HCT116 (cell line): Measurements from ENCODE around the gene HPN. TPM values are rescaled to one million over a fixed set of nuclear protein-coding genes. Genes with fewer than 3 reads are reported as not detected.

Experiments
- ATAC-seq: fragments of 200-7000 bp; cut with Tn5 transposase; 2 replicates; pipeline ENCODE4 v1.9.1; 2020; ENCODE audit warnings: mild to moderate bottlenecking, moderate library complexity
- BruUV-seq: library from RNA; stranded (reverse); fragments of 400-500 nt; replicated peaks from 2 replicates; lab custom pipeline; 2021; lab: Mats Ljungman, UMichigan
- CTCF ChIA-PET: fragments of 300-600 bp; sonication (Branson Sonifier 250); formaldehyde crosslinking; loops from one replicate; lab custom pipeline; 2021; ENCODE audit warnings: antibody characterized with exemption; lab: Charles Lee
- POLR2A ChIA-PET: fragments of 300-600, 350-600 bp; sonication (Branson Sonifier 250); formaldehyde crosslinking; loops from one replicate; lab custom pipeline; 2021; ENCODE audit warnings: antibody characterized with exemption; lab: Charles Lee
- RAD21 ChIA-PET, 2 experiments: fragments of 300-600 bp; sonication (Branson Sonifier 250); formaldehyde crosslinking; loops; one replicate each; lab custom pipeline; 2023; ENCODE audit warnings: low total read pairs in 2 of 2; ENCODE audit not compliant: uncharacterized antibody in 2 of 2, unreplicated experiment in 2 of 2, low non-redundant PET in 1 of 2; lab: Charles Lee
- DNase-seq: peaks from one replicate; pipeline ENCODE4 v3.0.0-alpha.2; 2010; ENCODE audit warnings: low read depth, low spot score
- H2AFZ ChIP-seq: fragments of 200-600 bp; shearing (Covaris generic), sonication (generic); 2 replicates; pipeline ENCODE4 v1.6.1; 2017; ENCODE audit warnings: low read depth, mixed run types, mixed read lengths, antibody characterized with exemption, low read length; ENCODE audit not compliant: poor library complexity, severe bottlenecking
- H3K27ac ChIP-seq: 2 replicates; pipeline ENCODE4 v1.5.1; 2012; ENCODE audit warnings: low read depth, low read length
- H3K27me3 ChIP-seq: fragments of 200-600 bp; sonication (generic); 2 replicates; pipeline ENCODE4 v1.6.1; 2016; ENCODE audit warnings: mixed run types, low read length, mixed read lengths; ENCODE audit not compliant: insufficient read depth
- H3K36me3 ChIP-seq, 2 experiments: fragments of 200-500 bp in 1 of 2; fragments of 200-600 bp in 1 of 2; sonication (Bioruptor generic) in 1 of 2; sonication (generic) in 1 of 2; 2 replicates each; pipeline versions ENCODE4 v1.5.1 to v1.6.1; 2014 to 2016; ENCODE audit warnings: low read length in 2 of 2, inconsistent platforms in 1 of 2, mixed read lengths in 1 of 2, mixed run types in 1 of 2; ENCODE audit not compliant: insufficient read depth in 2 of 2, control insufficient read depth in 1 of 2
- H3K4me1 ChIP-seq, 2 experiments: fragments of 200-600 bp in 1 of 2; sonication (generic) in 1 of 2; 2 replicates each; pipeline versions ENCODE4 v1.5.1 to v1.6.1; 2012 to 2017; ENCODE audit warnings: low read length in 2 of 2, inconsistent platforms in 1 of 2, mild to moderate bottlenecking in 1 of 2, mixed read lengths in 1 of 2, mixed run types in 1 of 2, moderate library complexity in 1 of 2; ENCODE audit not compliant: insufficient read depth in 2 of 2, control insufficient read depth in 1 of 2
- H3K4me2 ChIP-seq: fragments of 200-600 bp; sonication (generic); 2 replicates; pipeline ENCODE4 v1.6.1; 2017; ENCODE audit warnings: mixed run types, low read length, mixed read lengths
- H3K4me3 ChIP-seq, 2 experiments: fragments of 200-600 bp in 1 of 2; sonication (generic) in 1 of 2; replicated peaks in 1 of 2; 2 replicates each; pipeline ENCODE4 v1.5.1; 2011 to 2016; ENCODE audit warnings: low read length in 2 of 2, control low read depth in 1 of 2, low read depth in 1 of 2, mild to moderate bottlenecking in 1 of 2, mixed read lengths in 1 of 2, mixed run types in 1 of 2
- H3K79me2 ChIP-seq: fragments of 200-600 bp; sonication (generic); 2 replicates; pipeline ENCODE4 v1.6.1; 2017; ENCODE audit warnings: mild to moderate bottlenecking, mixed run types, low read length, moderate library complexity, mixed read lengths; ENCODE audit not compliant: insufficient read depth
- H3K9ac ChIP-seq: fragments of 200-600 bp; sonication (generic); 2 replicates; pipeline ENCODE4 v1.6.1; 2016; ENCODE audit warnings: low read length, mixed read lengths
- H3K9me2 ChIP-seq: fragments of 200-600 bp; sonication (generic), shearing (Covaris generic); 2 replicates; pipeline ENCODE4 v1.6.1; 2017; ENCODE audit warnings: mixed run types, mild to moderate bottlenecking, moderate library complexity; ENCODE audit not compliant: insufficient read depth
- H3K9me3 ChIP-seq, 2 experiments: fragments of 200-500 bp in 1 of 2; fragments of 200-600 bp in 1 of 2; sonication (Bioruptor generic) in 1 of 2; sonication (generic) in 1 of 2; 2 replicates each; pipeline ENCODE4 v1.6.1; 2014 to 2017; ENCODE audit warnings: low read length in 2 of 2, mixed read lengths in 2 of 2, inconsistent platforms in 1 of 2, low read depth in 1 of 2, mild to moderate bottlenecking in 1 of 2, mixed run types in 1 of 2, moderate library complexity in 1 of 2; ENCODE audit not compliant: control insufficient read depth in 1 of 2, insufficient read depth in 1 of 2
- H4K20me1 ChIP-seq: fragments of 200-600 bp; sonication (generic), shearing (Covaris generic); 2 replicates; pipeline ENCODE4 v1.6.1; 2017; ENCODE audit warnings: mixed run types, mild to moderate bottlenecking, moderate library complexity; ENCODE audit not compliant: insufficient read depth
- CBX3 ChIP-seq: IDR thresholded peaks from 2 replicates; pipeline ENCODE4 v1.6.1; 2012; ENCODE audit warnings: low read depth
- CTCF ChIP-seq, 3 experiments: fragments of 200-600 bp in 1 of 3; sonication (generic) in 1 of 3; IDR thresholded peaks in 2 of 3; conservative IDR thresholded peaks in 1 of 3; 2 replicates each; pipeline ENCODE4 v1.5.1; 2012 to 2017; ENCODE audit warnings: low read depth in 2 of 3, low read length in 2 of 3, antibody characterized with exemption in 1 of 3, borderline replicate concordance in 1 of 3, control low read depth in 1 of 3, mild to moderate bottlenecking in 1 of 3, mixed read lengths in 1 of 3, mixed run types in 1 of 3, moderate library complexity in 1 of 3; ENCODE audit not compliant: insufficient read depth in 1 of 3
- EZH2phosphoT487 ChIP-seq: fragments of 200-600 bp; IDR thresholded peaks from 2 replicates; pipeline ENCODE4 v1.6.1; 2018; ENCODE audit warnings: antibody characterized with exemption, borderline replicate concordance
- FOSL1 ChIP-seq: IDR thresholded peaks from 2 replicates; pipeline ENCODE4 v1.6.1; 2012; ENCODE audit warnings: low read depth
- JUND ChIP-seq: IDR thresholded peaks from 2 replicates; pipeline ENCODE4 v1.6.1; 2012
- YY1 ChIP-seq: IDR thresholded peaks from 2 replicates; pipeline ENCODE4 v1.6.1; 2011; ENCODE audit warnings: low read length, low read depth, moderate library complexity, mild to moderate bottlenecking; ENCODE audit not compliant: insufficient replicate concordance; ENCODE audit errors: extremely low read depth
- intact Hi-C: fragments of 100-400 bp; cut with micrococcal nuclease; formaldehyde crosslinking; loops from 2 replicates; pipeline ENCODE4 v1.10.0; 2022
- total RNA-seq: library from RNA; stranded (reverse); gene quantifications from one replicate; pipeline ENCODE4 v1.2.1, GENCODE V29; 2021; ENCODE audit not compliant: unreplicated experiment
- TF ChIP-seq, protein P1 (sequence below): IDR thresholded peaks from 2 replicates; pipeline ENCODE4 v1.6.1; 2012

HPN gene
- total RNA-seq, 1 experiment from 2014 or later, result 0.32 TPM

DNA sequence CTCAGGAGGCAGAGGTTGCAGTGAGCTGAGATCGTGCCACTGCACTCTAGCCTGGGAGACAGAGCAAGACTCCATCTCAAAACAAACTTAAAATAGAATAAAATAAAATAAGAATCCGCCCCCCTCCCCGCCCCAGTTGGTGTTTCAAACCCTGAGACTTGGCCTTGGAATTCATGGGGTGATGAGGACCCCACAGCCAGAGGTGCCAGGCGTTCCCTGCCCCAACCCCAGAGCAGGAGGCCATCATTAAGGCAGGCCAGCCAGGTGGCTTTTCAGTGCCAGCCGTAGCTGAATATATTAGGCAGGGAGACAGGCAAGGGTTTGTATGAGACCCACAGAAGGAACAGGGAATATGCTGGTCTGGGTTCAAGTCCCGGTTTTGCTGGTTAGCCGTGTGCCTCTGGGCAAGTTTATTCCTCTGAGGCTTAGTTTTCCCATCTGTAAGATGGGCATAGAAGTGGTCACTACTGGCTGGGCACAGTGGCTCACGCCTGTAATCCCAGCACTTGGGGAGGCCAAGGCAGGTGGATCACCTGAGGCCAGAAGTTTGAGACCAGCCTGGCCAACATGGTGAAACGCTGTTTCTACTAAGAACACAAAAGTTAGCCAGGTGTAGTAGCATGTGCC is 12.3 kb downstream of the HPN start:
- BruUV-seq, result no TSS peak

More for the DNA sequence above, 12.3 kb downstream of the HPN start:
- Histone ChIP-seq H3K4me2 (no peak overlapping the region), H3K27ac (no peak overlapping the region), H3K9me3 (no peaks in the 10 kb centered on the region), H3K36me3 (no peaks in the 10 kb centered on the region), H3K79me2 (no peaks in the 10 kb centered on the region), H3K4me3 (no peak overlapping the region), H2AFZ (no peak overlapping the region), H3K27me3 (no peaks in the 10 kb centered on the region), H3K4me1 (peaks cover 0 to 8% of the 10 kb centered on the region in 2 experiments; a peak in 2 of 4 replicates), H3K9me2 (no peaks in the 10 kb centered on the region), H3K9ac (no peak overlapping the region), H4K20me1 (no peaks in the 10 kb centered on the region)
- ChIA-PET CTCF (interaction anchor here (0.6 to 3.3 kb wide), 2 partner anchors 10 to 14 kb away, joined by 3 to 25 read pairs; no protein-coding TSS in a partner anchor), RAD21 (no interaction called here), POLR2A (no interaction called here)
- intact Hi-C loops, result no loop called here
- ATAC-seq, result no peak
- DNase-seq, result no peak
- TF ChIP-seq CBX3 (no peak), EZH2phosphoT487 (no peak), YY1 (no peak), FOSL1 (no peak), JUND (no peak), CTCF (IDR thresholded peaks at IDR 0.05 in 2 of 3, conservative IDR thresholded peaks at IDR 0.05 in 1 of 3; ENCODE audit: borderline replicate concordance in 1 of 3, insufficient read depth in 1 of 3, low read depth in 2 of 3, low read length in 2 of 3) (no peak)
- TF ChIP-seq, protein P1, sequence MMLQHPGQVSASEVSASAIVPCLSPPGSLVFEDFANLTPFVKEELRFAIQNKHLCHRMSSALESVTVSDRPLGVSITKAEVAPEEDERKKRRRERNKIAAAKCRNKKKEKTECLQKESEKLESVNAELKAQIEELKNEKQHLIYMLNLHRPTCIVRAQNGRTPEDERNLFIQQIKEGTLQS, result no peak
